GM19193 (cell line): ENCODE data around the gene TMED1.

Experiments
- POLR2A ChIP-seq: IDR thresholded peaks from 4 replicates; pipeline ENCODE4 v1.6.1; 2011; ENCODE audit not compliant: insufficient read depth, insufficient read length; ENCODE audit errors: extremely low read depth

The TMED1 gene

DNA sequence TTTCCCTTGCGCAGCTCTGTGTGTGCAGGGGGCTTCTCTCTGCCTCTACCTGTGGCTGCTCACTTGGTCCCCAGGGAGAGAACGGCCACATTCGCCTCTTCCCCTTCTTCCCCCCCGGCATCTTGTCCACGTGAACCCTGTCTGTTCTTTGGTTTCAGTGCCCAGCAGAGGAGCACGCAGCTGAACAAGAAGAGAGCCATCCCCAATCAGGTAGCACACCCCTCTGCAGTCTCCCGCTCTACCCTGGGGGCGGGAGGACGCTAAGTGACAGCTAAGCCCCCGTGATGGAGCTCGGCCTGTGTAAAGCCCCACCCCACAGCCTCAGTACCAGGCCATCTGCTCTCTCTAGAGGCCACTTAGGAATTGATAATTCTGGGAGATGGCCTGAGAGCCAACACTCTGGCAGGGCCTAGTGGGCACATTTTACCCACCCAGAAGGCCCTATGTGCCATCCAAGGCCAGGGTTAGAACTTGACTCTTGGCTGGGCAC is 30.2 kb downstream of the TMED1 start:
- no peak for TF ChIP-seq POLR2A

- no peak for TF ChIP-seq POLR2A
Observed at GRCh38 chr19:10805065-10805757, 30.8 kb downstream of the TMED1 start.

DNA sequence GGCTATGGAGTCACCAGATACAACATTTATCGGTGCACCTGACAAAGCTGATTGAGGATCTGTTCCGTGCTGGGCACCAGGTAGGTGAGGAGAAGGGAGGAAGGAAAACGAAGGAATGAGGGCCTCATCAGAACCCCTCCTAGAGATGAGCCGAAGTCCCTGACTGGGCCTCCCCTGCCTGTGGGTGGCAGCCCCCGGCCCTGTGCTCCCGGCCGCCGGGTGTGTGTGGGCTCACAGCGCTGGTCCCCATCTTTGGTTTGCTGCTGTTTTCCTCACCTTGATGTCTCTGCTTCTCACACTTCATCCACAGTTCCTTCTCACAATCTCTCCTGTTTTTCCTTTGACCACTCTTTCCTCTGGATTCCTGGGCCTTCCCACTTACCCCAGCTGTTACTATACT is 32.8 kb downstream of the TMED1 start:
- no peak for TF ChIP-seq POLR2A

- TF ChIP-seq POLR2A = no peak
Observed at GRCh38 chr19:10802479-10802878, 33.5 kb downstream of the TMED1 start.

- no peak for TF ChIP-seq POLR2A
Observed at GRCh38 chr19:10800488-10800887, 35.5 kb downstream of the TMED1 start.

GRCh38 chr19:10797541-10798256 is 38.3 kb downstream of the TMED1 start:
- TF ChIP-seq POLR2A = peak; percentile 16

DNA sequence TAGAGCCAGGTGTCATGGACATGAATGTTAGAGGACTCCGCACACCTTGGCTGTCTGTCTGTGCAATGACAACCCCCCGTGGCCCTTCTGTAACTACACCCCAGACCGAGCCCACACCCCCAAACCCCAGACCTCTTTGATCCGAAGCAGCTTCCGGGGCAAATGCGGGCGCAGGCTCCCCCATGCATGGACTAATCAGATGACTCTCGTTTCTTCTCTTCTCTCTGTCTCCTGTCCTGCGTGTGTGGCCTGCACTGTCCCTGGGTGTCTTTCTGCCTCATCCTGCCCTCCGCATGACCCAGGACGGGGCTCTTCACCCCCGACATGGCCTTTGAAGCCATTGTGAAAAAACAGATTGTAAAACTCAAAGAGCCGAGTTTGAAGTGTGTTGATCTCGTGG is 38.9 kb downstream of the TMED1 start:
- no peak for TF ChIP-seq POLR2A

DNA sequence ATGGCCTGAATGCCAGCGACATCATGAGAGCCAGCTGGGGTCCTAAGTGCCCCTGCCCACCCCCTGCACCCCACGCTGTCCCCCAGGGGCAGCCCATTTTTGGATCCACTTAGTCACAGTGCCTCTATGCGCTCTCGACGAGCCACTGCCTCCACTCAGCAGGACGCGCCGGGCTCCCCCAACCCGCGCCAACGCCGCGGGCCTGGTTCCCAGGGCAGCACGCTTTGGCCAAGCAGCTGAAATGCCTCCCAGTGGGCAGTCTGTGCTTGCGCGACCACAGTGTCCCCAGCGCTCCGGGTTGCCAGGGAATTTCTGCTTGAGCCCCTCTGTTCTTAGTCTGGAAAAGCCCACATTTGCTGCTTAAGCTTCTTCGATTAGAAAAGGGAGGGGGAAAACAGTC is 39.4 kb downstream of the TMED1 start:
- no peak for TF ChIP-seq POLR2A

DNA sequence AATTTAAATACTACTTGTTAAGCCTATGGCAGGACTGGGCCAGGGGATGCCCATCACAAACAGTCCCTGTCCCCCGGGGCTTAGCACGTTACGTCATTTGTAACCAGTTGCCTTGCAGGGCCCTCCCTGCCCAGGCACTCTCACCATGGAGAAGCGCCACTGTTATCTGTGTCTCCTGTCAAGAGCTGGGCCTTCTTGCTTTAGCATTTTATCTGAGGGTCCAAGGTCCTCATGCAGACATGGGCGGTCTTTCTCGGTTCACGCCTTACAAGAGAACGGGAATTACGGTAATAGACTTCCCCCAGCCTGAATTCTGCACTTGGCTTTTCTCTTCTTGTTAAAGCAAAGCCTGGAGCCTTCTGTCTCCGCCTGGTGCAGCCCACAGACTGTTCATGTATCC is 46.1 kb downstream of the TMED1 start:
- no peak for TF ChIP-seq POLR2A

DNA sequence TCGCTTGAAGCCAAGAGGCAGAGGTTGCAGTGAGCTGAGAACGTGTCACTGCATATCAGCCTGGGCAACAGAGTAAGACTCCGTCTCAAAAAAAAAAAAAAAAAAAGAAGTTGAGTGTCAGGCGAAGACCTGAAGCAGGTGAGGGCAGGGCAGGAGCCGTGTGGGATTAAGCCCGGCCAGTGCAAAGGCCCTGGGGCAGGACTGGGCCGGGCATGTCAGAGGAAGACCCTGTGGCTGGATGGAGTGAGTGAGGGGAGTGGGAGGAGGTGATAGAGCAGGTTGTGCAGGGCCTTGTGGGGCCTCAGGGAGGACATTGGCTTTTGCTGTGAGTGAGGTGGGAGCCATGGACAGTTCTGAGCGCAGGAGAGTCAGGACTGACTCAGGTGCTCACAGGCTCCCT is 47.9 kb downstream of the TMED1 start:
- TF ChIP-seq POLR2A = no peak

GRCh38 chr19:10784257-10784656 is 51.8 kb downstream of the TMED1 start:
- no peak for TF ChIP-seq POLR2A

- TF ChIP-seq POLR2A = no peak
Observed at GRCh38 chr19:10782795-10783194, 53.2 kb downstream of the TMED1 start.
